Subcutaneous abdominal adipose tissue (tissue), 5 donors: Measurements from ENCODE around the gene RUBCN.

Experiments used
- H3K27ac ChIP-seq: one replicate; pipeline ENCODE4 v1.7.0; 2013; ENCODE audit warnings: low read depth, mild to moderate bottlenecking, inconsistent platforms, low read length, moderate library complexity
- H3K27me3 ChIP-seq, 5 donors: one replicate each; pipeline ENCODE4 v1.7.0; 2013; ENCODE audit warnings: low read length in 5 of 5, inconsistent platforms in 1 of 5; ENCODE audit not compliant: control insufficient read depth in 5 of 5, insufficient read depth in 4 of 5
- H3K36me3 ChIP-seq, 5 donors: one replicate each; pipeline ENCODE4 v1.7.0; 2013; ENCODE audit warnings: low read length in 5 of 5; ENCODE audit not compliant: control insufficient read depth in 5 of 5, insufficient read depth in 5 of 5
- H3K4me1 ChIP-seq, 5 donors: one replicate each; pipeline ENCODE4 v1.7.0; 2013; ENCODE audit warnings: low read length in 5 of 5, mild to moderate bottlenecking in 3 of 5, moderate library complexity in 1 of 5; ENCODE audit not compliant: control insufficient read depth in 5 of 5, insufficient read depth in 5 of 5
- H3K4me3 ChIP-seq, 5 donors: one replicate each; pipeline ENCODE4 v1.7.0; 2013; ENCODE audit warnings: low read length in 5 of 5, low read depth in 1 of 5
- H3K9ac ChIP-seq, 5 donors: one replicate each; pipeline ENCODE4 v1.7.0; 2013; ENCODE audit warnings: low read length in 5 of 5, mild to moderate bottlenecking in 4 of 5, moderate library complexity in 3 of 5
- H3K9me3 ChIP-seq, 5 donors: one replicate each; pipeline ENCODE4 v1.7.0; 2013; ENCODE audit warnings: low read length in 5 of 5; ENCODE audit not compliant: control insufficient read depth in 5 of 5
- donor health status: healthy.
- donor health status: healthy.
- donor health status: healthy.
- donor health status: healthy.
- donor health status: healthy.

The RUBCN gene

GRCh38 chr3:197697355-197697754 is 39.3 kb downstream of the RUBCN start:
- Histone ChIP-seq H3K27me3 (peaks cover 0 to 3% (median 0%) of the 10 kb centered on the region in 5 donors), H3K4me3 (no peak overlapping the region), H3K27ac (no peak overlapping the region), H3K4me1 (peaks cover 0 to 4% (median 0%) of the 10 kb centered on the region in 5 donors), H3K36me3 (peaks cover 9 to 87% (median 68%) of the 10 kb centered on the region in 5 donors), H3K9me3 (peaks cover 0 to 3% (median 0%) of the 10 kb centered on the region in 5 donors), H3K9ac (no peak overlapping the region)

- Histone ChIP-seq H3K27me3 (peaks cover 0 to 2% (median 0%) of the 10 kb centered on the region in 5 donors), H3K36me3 (peaks cover 17 to 78% (median 62%) of the 10 kb centered on the region in 5 donors), H3K4me3 (no peak overlapping the region), H3K9ac (no peak overlapping the region), H3K27ac (no peak overlapping the region), H3K9me3 (peaks cover 0 to 3% (median 0%) of the 10 kb centered on the region in 5 donors), H3K4me1 (peaks cover 0 to 2% (median 0%) of the 10 kb centered on the region in 5 donors)
These were observed 42.5 kb downstream of the RUBCN start for GRCh38 chr3:197694251-197694650.

- no peaks in the 10 kb centered on the region for H3K4me1 ChIP-seq
- H3K27ac ChIP-seq, result no peak overlapping the region
- H3K9me3 ChIP-seq, result peaks cover 0 to 3% (median 0%) of the 10 kb centered on the region in 5 donors
- no peaks in the 10 kb centered on the region for H3K27me3 ChIP-seq
- H3K9ac ChIP-seq, result no peak overlapping the region
- no peak overlapping the region for H3K4me3 ChIP-seq
- peaks cover 20 to 84% (median 62%) of the 10 kb centered on the region in 5 donors for H3K36me3 ChIP-seq
These were observed 44.1 kb downstream of the RUBCN start for GRCh38 chr3:197692641-197693040.

- H3K9me3 ChIP-seq, result no peaks in the 10 kb centered on the region
These were observed 46.0 kb downstream of the RUBCN start for GRCh38 chr3:197690754-197691153.

GRCh38 chr3:197687570-197687969 is 49.1 kb downstream of the RUBCN start:
- no peak overlapping the region for H3K4me3 ChIP-seq
- no peaks in the 10 kb centered on the region for H3K4me1 ChIP-seq
- no peaks in the 10 kb centered on the region for H3K9me3 ChIP-seq
- no peak overlapping the region for H3K9ac ChIP-seq
- H3K36me3 ChIP-seq, result peaks cover 18 to 81% (median 45%) of the 10 kb centered on the region in 5 donors
- H3K27me3 ChIP-seq, result no peaks in the 10 kb centered on the region
- no peak overlapping the region for H3K27ac ChIP-seq

More at GRCh38 chr3:197690754-197691153, 46.0 kb downstream of the RUBCN start:
- H3K36me3 ChIP-seq, result peaks cover 25 to 81% (median 56%) of the 10 kb centered on the region in 5 donors
- no peaks in the 10 kb centered on the region for H3K4me1 ChIP-seq
- no peak overlapping the region for H3K9ac ChIP-seq
- no peak overlapping the region for H3K4me3 ChIP-seq
- no peaks in the 10 kb centered on the region for H3K27me3 ChIP-seq
- no peak overlapping the region for H3K27ac ChIP-seq

- no peaks in the 10 kb centered on the region for H3K4me1 ChIP-seq
- no peak overlapping the region for H3K9ac ChIP-seq
- H3K4me3 ChIP-seq, result no peak overlapping the region
- H3K9me3 ChIP-seq, result no peaks in the 10 kb centered on the region
- H3K36me3 ChIP-seq, result peaks cover 18 to 81% (median 45%) of the 10 kb centered on the region in 5 donors
- H3K27me3 ChIP-seq, result no peaks in the 10 kb centered on the region
- H3K27ac ChIP-seq, result no peak overlapping the region
These were observed 49.8 kb downstream of the RUBCN start for GRCh38 chr3:197686899-197687298.

- H3K4me1 ChIP-seq, result no peaks in the 10 kb centered on the region
- no peak overlapping the region for H3K27ac ChIP-seq
- H3K36me3 ChIP-seq, result peaks cover 12 to 81% (median 47%) of the 10 kb centered on the region in 5 donors
- H3K27me3 ChIP-seq, result no peaks in the 10 kb centered on the region
- no peak overlapping the region for H3K4me3 ChIP-seq
- no peaks in the 10 kb centered on the region for H3K9me3 ChIP-seq
- no peak overlapping the region for H3K9ac ChIP-seq
These were observed 51.2 kb downstream of the RUBCN start for GRCh38 chr3:197685546-197685945.

GRCh38 chr3:197683191-197683590 is 53.5 kb downstream of the RUBCN start:
- no peak overlapping the region for H3K4me3 ChIP-seq
- no peaks in the 10 kb centered on the region for H3K27me3 ChIP-seq
- H3K9ac ChIP-seq, result no peak overlapping the region
- H3K27ac ChIP-seq, result no peak overlapping the region
- no peaks in the 10 kb centered on the region for H3K9me3 ChIP-seq
- no peaks in the 10 kb centered on the region for H3K4me1 ChIP-seq
- H3K36me3 ChIP-seq, result peaks cover 5 to 72% (median 47%) of the 10 kb centered on the region in 5 donors

- peaks cover 5 to 71% (median 44%) of the 10 kb centered on the region in 5 donors for H3K36me3 ChIP-seq
These were observed 54.0 kb downstream of the RUBCN start for GRCh38 chr3:197682713-197683112.

GRCh38 chr3:197680955-197681521 is 55.7 kb downstream of the RUBCN start:
- H3K27me3 ChIP-seq, result no peaks in the 10 kb centered on the region
- H3K4me3 ChIP-seq, result no peak overlapping the region

More at GRCh38 chr3:197682713-197683112, 54.0 kb downstream of the RUBCN start:
- H3K27ac ChIP-seq, result no peak overlapping the region
- no peaks in the 10 kb centered on the region for H3K27me3 ChIP-seq
- no peaks in the 10 kb centered on the region for H3K9me3 ChIP-seq
- no peak overlapping the region for H3K9ac ChIP-seq
- H3K4me3 ChIP-seq, result no peak overlapping the region
- H3K4me1 ChIP-seq, result no peaks in the 10 kb centered on the region

More at GRCh38 chr3:197680955-197681521, 55.7 kb downstream of the RUBCN start:
- Histone ChIP-seq H3K4me1 (peaks cover 0 to 10% (median 4%) of the 10 kb centered on the region in 5 donors), H3K9ac (no peak overlapping the region), H3K27ac (no peak overlapping the region), H3K36me3 (peaks cover 0 to 70% (median 48%) of the 10 kb centered on the region in 5 donors), H3K9me3 (no peaks in the 10 kb centered on the region)
